HEK293T (cell line): ENCODE data around the gene METTL16.

ENCODE experiments used
- BHLHE40 ChIP-seq: fragments of 450-650 bp; IDR thresholded peaks from 2 replicates; pipeline ENCODE4 v1.6.1; 2016; ENCODE audit warnings: mild to moderate bottlenecking, moderate library complexity, borderline replicate concordance
- ELF4 ChIP-seq: fragments of 450-650 bp; IDR thresholded peaks from 2 replicates; pipeline ENCODE4 v1.6.1; 2017; ENCODE audit warnings: antibody characterized with exemption
- HDGF ChIP-seq: fragments of 450-650 bp; IDR thresholded peaks from 2 replicates; pipeline ENCODE4 v1.6.1; 2017; ENCODE audit warnings: antibody characterized with exemption, borderline replicate concordance
- LEF1 ChIP-seq: fragments of 450-650 bp; IDR thresholded peaks from 2 replicates; pipeline ENCODE4 v1.6.1; 2017; ENCODE audit warnings: mild to moderate bottlenecking, borderline replicate concordance
- ZNF384 ChIP-seq: fragments of 450-650 bp; IDR thresholded peaks from 2 replicates; pipeline ENCODE4 v1.6.1; 2016

GRCh38 chr17:2393954-2394749 is 117.5 kb downstream of the METTL16 start:
- TF ChIP-seq BHLHE40 = no peak
- no peak for TF ChIP-seq ZNF384
- TF ChIP-seq LEF1 = no peak
- TF ChIP-seq HDGF = no peak
- no peak for TF ChIP-seq ELF4
